Stimulated activated CD4-positive, alpha-beta T cell treated with anti-CD3 and anti-CD28 coated beads, TNF-alpha, amount 100 ng/mL, for 48 hours (primary cell): Measurements from ENCODE around the gene KCTD18.

Experiments
- DNase-seq, 3 donors: peaks; one replicate each; pipeline ENCODE4 v3.0.0-alpha.2; 2020; ENCODE audit warnings: low read depth in 3 of 3

The KCTD18 gene

GRCh38 chr2:200455958-200456421 lies 53.9 kb downstream of the KCTD18 start:
- DNase-seq = peak in 1 of 3 donors; percentile 29

- DNase-seq = no peak
These were observed 54.7 kb downstream of the KCTD18 start for GRCh38 chr2:200454927-200455801.

- no peak for DNase-seq
These were observed 55.9 kb downstream of the KCTD18 start for GRCh38 chr2:200453853-200454534.

GRCh38 chr2:200453142-200453852 lies 56.6 kb downstream of the KCTD18 start:
- no peak for DNase-seq

GRCh38 chr2:200452377-200452776 lies 57.5 kb downstream of the KCTD18 start:
- no peak for DNase-seq

GRCh38 chr2:200451511-200451910 lies 58.4 kb downstream of the KCTD18 start:
- DNase-seq = no peak

- DNase-seq = no peak
These were observed 59.6 kb downstream of the KCTD18 start for GRCh38 chr2:200450288-200450687.

- DNase-seq = no peak
These were observed 60.7 kb downstream of the KCTD18 start for GRCh38 chr2:200449149-200449548.

GRCh38 chr2:200448455-200448854 lies 61.4 kb downstream of the KCTD18 start:
- no peak for DNase-seq

- no peak for DNase-seq
These were observed 62.6 kb downstream of the KCTD18 start for GRCh38 chr2:200447139-200447855.

- DNase-seq = no peak
These were observed 63.3 kb downstream of the KCTD18 start for GRCh38 chr2:200446612-200447011.

GRCh38 chr2:200445284-200445683 lies 64.6 kb downstream of the KCTD18 start:
- DNase-seq = no peak

GRCh38 chr2:200444530-200444929 lies 65.3 kb downstream of the KCTD18 start:
- DNase-seq = no peak

- DNase-seq = no peak
These were observed 66.0 kb downstream of the KCTD18 start for GRCh38 chr2:200443916-200444315.

- no peak for DNase-seq
These were observed 66.5 kb downstream of the KCTD18 start for GRCh38 chr2:200443376-200443775.

- DNase-seq = no peak
These were observed 67.4 kb downstream of the KCTD18 start for GRCh38 chr2:200442471-200442870.

GRCh38 chr2:200439981-200440380 lies 69.9 kb downstream of the KCTD18 start:
- DNase-seq = no peak
